CD4-positive, alpha-beta T cell treated with Interleukin-6 for 4 hours (primary cell): ENCODE results near the gene KLHL22.
A peak's percentile ranks its signal among the peaks of the same experiment; 100 is the strongest.
"Not testable (repeated sequence)": the region's sequence is repeated elsewhere in the genome, so short reads cannot be mapped to it uniquely, and the experiment has no call there.

Source experiments
- DNase-seq: peaks from one replicate; pipeline ENCODE4 v3.0.0-alpha.2; 2020; ENCODE audit warnings: mixed read lengths

The KLHL22 gene

DNA sequence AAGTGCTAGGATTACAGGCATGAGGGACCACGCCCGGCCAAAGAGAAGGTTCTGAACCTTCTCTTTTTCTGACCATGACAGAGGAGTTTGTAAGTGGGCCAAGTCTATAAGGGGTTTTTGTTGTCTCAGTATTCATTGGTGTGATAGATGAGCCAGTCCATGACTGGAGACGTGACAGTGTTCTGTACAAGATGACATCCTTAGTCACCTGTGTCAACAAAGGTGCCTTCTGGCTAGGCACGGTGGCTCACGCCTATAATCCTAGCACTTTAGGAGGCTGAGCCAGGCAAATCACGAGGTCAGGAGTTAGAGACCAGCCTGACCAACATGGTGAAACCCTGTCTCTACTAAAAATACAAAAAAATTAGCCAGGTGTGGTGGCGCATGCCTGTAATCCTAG lies 4.2 kb upstream of the KLHL22 start:
- DNase-seq: no peak

DNA sequence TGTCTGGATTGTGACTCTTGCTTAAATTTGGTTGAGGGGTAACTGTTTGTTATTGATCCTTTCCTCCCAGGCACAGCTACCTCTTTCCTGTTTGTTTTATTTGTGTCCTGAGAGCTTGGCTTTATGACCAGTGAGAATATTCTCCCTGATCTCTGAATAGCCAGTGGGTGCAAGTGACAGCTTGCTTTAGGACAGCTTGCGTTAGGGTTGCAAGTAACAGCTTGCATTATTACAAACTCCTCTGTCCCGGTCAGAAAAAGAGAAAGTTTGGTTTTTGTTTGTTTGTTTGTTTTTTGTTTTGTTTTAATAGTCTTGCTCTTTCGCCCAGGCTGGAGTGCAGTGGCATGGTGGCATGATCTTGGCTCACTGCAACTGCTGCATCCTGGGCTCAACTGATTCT lies 3.3 kb upstream of the KLHL22 start:
- no peak for DNase-seq

DNA sequence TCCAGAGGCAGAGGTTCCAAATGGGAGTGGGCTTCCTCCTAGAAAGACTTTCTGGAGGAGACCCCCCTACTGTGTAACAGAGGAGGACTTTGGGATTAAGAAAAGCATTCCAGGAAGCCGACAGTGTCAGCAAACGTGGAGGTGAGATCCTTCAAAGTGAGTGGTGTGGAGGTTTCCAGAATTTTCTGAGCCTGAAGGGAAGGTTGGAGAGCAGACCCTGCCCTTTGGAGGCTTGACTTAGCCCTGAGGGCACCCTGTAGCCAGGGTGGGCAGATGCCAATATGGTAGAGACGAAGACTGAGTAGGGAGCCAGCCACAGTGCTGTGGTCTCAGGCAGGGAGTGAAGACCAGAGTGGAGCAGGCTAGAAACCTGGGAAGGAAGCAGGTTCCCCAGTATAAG lies 1.8 kb upstream of the KLHL22 start:
- DNase-seq: no peak

- DNase-seq: peak; percentile 92
Measured at GRCh38 chr22:20495861-20496681, 476 bp upstream of the KLHL22 start.

DNA sequence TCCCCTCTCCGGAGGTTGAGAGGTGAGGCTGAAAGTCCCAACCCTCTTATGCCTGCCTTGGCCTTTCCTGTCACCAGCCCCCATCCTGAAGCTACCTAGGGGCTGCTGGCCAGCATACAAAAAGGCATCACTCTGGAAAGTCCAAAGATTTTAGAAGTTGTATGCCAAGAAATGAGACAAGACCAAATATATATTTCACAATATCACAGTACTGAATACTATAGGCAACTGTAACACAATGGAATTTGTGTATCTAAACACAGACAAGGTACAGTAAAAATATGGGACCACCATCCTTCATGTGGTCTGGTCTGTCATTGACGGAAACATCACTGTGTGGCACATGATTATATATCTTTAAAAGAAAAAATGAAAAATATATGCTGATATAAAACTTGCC lies 4.2 kb downstream of the KLHL22 start:
- DNase-seq: no peak

DNA sequence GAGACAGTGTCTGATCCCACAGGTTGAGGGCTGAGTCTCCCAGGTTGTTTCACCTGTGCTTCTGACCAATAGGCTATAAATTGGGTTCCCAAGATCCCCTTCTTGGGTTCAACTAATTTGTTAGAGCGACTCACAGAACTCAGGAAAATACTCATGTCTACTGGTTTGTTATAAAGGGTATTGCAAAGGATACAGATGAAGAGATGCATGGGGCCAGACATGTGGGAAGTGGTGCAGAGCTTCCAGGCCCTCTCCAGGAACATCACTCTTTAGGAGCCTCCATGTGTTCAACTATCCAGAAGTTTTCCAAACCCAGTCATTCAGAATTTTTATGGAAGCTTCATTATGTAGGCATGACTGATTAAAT lies 4.7 kb downstream of the KLHL22 start:
- DNase-seq: no peak

DNA sequence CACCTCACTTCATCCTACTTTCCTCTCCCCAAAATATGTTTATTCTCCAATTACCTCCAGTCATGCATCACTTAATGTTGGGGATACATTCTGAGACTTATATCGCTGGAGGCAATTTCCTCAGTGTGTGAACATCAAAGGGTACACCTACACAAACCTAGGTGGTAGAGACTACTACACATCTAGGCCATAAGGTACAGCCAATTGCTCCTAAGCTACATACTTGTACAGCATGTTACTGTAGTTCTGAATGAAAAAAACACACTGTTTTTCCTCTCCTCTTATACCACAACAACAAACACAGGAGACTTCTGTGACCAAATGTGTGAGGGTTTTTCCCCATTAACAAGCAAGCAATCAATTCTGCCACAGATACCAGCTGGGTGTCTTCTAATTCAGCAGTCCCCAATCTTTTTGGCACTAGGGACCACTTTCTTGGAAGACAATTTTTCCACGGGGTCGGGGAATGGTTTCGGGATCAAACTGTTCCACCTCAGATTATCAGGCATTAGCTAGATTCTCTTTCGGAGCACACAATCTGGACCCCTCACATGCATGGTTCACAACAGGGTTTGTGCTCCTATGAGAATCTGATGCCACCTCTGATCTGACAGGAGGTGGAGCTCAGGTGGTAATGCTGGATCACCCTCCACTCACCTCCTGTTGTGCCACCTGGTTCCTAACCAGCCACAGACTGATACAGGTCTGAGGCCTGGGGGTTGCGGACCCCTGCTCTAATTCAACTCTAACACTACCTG lies 5.2 kb downstream of the KLHL22 start:
- DNase-seq: no peak

DNA sequence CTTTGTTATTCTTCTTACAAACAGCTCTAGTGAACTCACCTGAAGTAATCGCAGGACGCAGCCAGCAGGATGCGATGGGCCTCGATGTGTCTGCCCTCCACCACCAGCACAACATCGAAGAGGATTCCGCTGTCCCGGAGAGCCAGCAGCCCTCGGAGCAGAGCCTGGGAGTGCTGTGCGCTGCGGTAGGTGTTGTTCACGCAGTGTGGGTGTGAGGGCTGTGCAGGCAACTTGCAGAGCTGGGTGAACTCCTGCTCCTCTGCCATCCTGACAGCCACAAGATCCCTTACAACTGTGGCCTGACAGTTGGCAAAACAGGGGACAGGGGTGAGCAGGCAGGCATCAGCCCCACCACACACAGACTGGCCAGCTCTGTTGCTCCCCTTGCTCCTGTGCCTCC lies 6.6 kb downstream of the KLHL22 start:
- no peak for DNase-seq

- DNase-seq: no peak
Measured at GRCh38 chr22:20487715-20488114, 7.9 kb downstream of the KLHL22 start.

GRCh38 chr22:20486229-20486628 lies 9.4 kb downstream of the KLHL22 start:
- DNase-seq: no peak

DNA sequence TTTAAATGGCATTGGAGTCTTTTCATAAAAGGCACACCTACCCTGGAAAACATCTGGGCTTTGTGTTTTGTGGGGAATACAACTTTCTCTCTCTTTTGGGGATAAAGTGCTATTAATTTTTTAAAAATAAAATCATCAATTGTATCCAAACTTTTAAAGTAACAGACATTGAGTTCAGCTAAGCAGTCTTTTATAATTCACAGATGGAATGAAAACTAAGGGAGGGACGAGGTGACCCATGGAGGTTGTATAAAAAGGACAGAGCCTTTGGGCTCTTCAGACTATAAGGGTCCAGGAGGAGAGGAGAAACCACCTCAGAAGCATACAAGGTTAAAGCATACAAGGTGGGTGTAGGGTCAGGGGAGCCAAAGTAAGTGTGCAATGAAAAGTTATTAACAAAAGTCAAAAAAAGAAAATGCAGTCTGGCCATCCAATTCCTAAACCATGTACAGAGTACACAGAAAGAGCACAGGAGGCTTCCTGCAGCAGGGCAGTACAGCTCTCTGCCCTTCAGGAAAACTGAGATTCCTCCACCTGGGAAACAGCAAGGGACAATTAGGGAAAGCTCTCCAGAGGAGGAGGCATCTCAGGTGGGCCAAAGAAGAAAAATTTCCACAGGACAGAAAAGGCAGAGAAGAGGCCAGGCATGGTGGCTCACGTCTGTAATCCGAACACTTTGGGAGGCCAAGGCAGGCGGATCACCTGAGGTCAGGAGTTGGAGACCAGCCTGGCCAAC lies 10.5 kb downstream of the KLHL22 start:
- no peak for DNase-seq

- no peak for DNase-seq
Measured at GRCh38 chr22:20483771-20484170, 11.8 kb downstream of the KLHL22 start.

- not testable (repeated sequence) for DNase-seq
Measured at GRCh38 chr22:20483143-20483506, 12.5 kb downstream of the KLHL22 start.

GRCh38 chr22:20479612-20480196 lies 15.9 kb downstream of the KLHL22 start:
- no peak for DNase-seq

DNA sequence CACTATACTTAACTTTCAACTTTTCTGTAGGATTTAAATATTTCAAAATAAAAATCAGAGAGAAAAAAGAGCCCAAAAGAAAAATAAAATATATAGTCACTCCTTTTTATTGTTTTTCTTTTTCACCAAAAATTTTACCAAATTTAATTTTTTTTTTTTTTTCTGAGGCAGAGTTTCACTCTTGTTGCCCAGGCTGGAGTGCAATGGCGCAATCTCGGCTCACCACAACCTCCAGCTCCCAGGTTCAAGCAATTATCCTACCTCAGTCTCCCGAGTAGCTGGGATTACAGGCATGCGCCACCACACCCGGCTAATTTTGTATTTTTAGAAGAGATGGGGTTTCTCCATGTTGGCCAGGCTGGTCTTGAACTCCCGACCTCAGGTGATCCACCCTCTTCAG lies 17.5 kb downstream of the KLHL22 start:
- DNase-seq: not testable (repeated sequence)

DNA sequence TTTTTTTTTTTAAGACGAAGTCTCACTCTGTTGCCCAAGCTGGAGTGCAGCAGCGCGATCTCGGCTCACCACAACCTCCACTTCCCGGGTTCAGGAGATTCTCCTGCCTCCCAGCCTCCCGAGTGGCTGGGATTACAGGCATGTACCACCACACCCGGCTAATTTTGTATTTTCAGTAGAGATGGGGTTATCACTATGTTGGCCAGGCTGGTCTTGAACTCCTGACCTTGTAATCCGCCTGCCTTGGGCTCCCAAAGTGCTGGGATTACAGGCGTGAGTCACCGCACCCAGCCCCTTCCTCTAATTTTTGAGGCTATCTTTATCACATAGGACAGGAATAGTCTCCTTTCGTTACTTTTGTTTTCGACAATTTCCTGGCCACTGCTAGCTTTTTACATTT lies 20.0 kb downstream of the KLHL22 start:
- not testable (repeated sequence) for DNase-seq

- no peak for DNase-seq
Measured at GRCh38 chr22:20475115-20475436, 20.5 kb downstream of the KLHL22 start.

- no peak for DNase-seq
Measured at GRCh38 chr22:20472629-20473442, 22.8 kb downstream of the KLHL22 start.

DNA sequence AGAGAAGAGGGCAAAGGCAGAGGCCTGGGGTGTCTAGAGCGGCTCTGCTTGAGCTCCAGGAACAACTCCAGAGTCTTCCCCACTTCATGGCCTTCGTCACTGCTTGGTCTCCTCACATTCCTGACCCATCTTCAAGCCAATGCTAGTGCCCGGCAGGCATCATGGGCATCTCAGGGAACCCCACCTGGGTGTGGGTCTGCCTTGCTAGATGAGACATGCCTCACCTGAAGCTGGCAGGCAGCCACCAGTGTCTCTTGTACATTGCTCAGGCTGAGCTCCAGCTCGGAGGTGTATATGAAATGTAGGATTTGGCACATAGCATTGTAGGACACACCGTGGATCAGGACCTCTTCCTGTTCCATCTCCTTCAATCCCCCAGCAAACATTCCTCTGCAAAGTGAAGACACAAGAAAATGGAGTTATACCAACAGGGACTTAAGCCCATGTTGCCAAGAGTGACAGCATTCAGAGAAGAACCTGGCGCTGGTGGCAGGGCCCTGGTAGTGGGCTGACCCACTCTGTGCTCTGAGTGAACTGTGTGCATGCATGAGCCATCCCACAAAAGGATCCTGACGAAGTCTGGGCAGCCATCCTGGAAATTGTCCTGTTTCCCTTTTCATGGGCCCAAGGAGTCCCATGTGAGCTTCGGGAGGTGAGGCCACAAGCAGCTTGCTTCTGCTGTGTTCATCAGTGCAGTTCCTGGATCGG lies 24.3 kb downstream of the KLHL22 start:
- DNase-seq: no peak

DNA sequence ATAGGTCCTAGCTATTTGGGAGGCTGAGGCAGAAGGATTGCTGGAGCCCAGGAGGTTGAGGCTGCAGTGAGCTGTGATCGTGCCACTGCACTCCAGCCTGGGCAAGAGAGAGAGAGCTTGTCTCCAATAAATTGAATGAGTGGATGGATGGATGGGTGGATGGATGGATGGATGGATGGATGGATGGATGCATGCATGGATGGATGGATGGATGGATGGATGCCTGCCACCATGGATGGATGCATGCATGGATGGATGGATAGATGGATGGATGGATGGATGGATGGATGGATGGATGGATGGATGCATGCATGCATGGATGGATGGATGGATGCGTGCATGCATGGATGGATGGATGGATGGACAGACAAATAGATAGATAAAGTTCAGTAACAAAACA lies 25.1 kb downstream of the KLHL22 start:
- not testable (repeated sequence) for DNase-seq

DNA sequence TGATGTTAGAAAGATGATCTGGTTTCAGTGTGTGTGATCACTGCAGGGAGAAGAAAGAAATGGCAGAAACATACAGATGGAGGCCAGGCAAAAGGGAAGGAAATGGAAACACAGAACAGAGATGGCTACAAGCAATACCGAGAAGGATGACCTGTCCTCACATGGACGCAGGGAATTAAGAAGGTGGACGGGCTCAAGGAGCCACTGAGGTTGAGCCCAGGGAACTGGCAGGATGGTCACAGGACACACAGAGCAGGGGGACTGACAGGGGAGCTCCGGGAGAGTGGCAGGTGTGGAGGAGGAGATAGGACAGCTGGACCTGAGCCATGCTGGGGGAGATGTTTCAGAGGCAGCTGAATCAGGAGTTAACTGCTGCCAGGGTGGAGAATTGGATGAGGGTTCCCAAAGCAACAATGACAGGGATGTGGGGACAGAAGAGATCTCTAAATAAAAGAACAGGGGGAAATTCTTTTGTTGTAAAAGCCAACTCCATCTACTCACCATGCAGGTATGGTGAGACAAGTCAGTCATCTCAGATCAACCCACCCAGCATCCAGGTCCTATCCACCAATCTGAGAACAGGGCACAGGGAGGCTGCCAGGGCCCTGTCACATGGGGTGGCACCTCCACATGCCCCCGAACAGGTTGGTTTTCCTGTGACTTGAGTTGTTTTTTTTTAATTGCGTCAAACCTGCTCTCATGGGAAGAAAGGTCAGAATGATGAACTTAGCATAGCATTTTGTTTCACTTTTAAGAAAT lies 26.3 kb downstream of the KLHL22 start:
- DNase-seq: no peak
